CD14-positive monocyte (primary cell): Measurements from ENCODE around the gene PERCC1. TPM values are rescaled to one million over a fixed set of nuclear protein-coding genes. Genes with fewer than 3 reads are reported as not detected.

Source experiments
- DNase-seq, 3 donors: peaks; one replicate each; pipeline ENCODE4 v3.0.0-alpha.2; 2011 to 2022
- H2AFZ ChIP-seq: 2 replicates; pipeline ENCODE4 v1.6.0; 2012; ENCODE audit warnings: mild to moderate bottlenecking, low read depth, low read length, inconsistent platforms; ENCODE audit not compliant: insufficient read depth, poor library complexity, severe bottlenecking
- H3K27ac ChIP-seq, 2 donors: 1 replicate in 1 of 2; 2 replicates in 1 of 2; pipeline ENCODE4 v1.5.1; 2012 to 2013; ENCODE audit warnings: low read length in 2 of 2, control low read depth in 1 of 2, inconsistent platforms in 1 of 2, low read depth in 1 of 2, mild to moderate bottlenecking in 1 of 2
- H3K27me3 ChIP-seq, 2 donors: one replicate each; pipeline versions ENCODE4 v1.6.0 to v1.6.1; 2011 to 2013; ENCODE audit warnings: low read length in 2 of 2; ENCODE audit not compliant: control insufficient read depth in 2 of 2, insufficient read depth in 2 of 2
- H3K36me3 ChIP-seq, 2 donors: replicated peaks in 1 of 2; 1 replicate in 1 of 2; 2 replicates in 1 of 2; pipeline versions ENCODE4 v1.5.1 to v1.6.1; 2012 to 2013; ENCODE audit warnings: low read length in 2 of 2, control low read depth in 1 of 2, inconsistent platforms in 1 of 2, mild to moderate bottlenecking in 1 of 2; ENCODE audit not compliant: insufficient read depth in 2 of 2, control insufficient read depth in 1 of 2
- H3K4me1 ChIP-seq, 2 donors: 1 replicate in 1 of 2; 2 replicates in 1 of 2; pipeline versions ENCODE4 v1.5.1 to v1.6.1; 2012 to 2013; ENCODE audit warnings: low read length in 2 of 2, control low read depth in 1 of 2, inconsistent platforms in 1 of 2, mild to moderate bottlenecking in 1 of 2, moderate library complexity in 1 of 2; ENCODE audit not compliant: insufficient read depth in 2 of 2, control insufficient read depth in 1 of 2
- H3K4me2 ChIP-seq: replicated peaks from 2 replicates; pipeline ENCODE3; 2012; ENCODE audit warnings: low read length, moderate library complexity, mild to moderate bottlenecking; ENCODE audit not compliant: poor library complexity, severe bottlenecking; ENCODE audit errors: extremely low read depth
- H3K4me3 ChIP-seq, 3 experiments: fragments of 200-600 bp in 1 of 3; sonication (generic) in 1 of 3; replicated peaks in 1 of 3; 1 replicate in 2 of 3; 2 replicates in 1 of 3; pipeline ENCODE4 v1.5.1; 2011 to 2013; ENCODE audit warnings: low read length in 3 of 3, mild to moderate bottlenecking in 3 of 3, control low read depth in 2 of 3, low read depth in 2 of 3, inconsistent platforms in 1 of 3, moderate library complexity in 1 of 3
- H3K79me2 ChIP-seq: 2 replicates; pipeline ENCODE4 v1.6.0; 2012; ENCODE audit warnings: mild to moderate bottlenecking, control low read depth, inconsistent platforms, low read length, moderate library complexity; ENCODE audit not compliant: insufficient read depth
- H3K9ac ChIP-seq: 2 replicates; pipeline ENCODE4 v1.6.0; 2017; ENCODE audit warnings: low read length, mild to moderate bottlenecking; ENCODE audit not compliant: insufficient read depth, poor library complexity, severe bottlenecking
- H3K9me3 ChIP-seq, 2 donors: replicated peaks in 1 of 2; 1 replicate in 1 of 2; 2 replicates in 1 of 2; pipeline versions ENCODE4 v1.5.1 to v1.6.1; 2012 to 2013; ENCODE audit warnings: low read length in 2 of 2, control low read depth in 1 of 2; ENCODE audit not compliant: control insufficient read depth in 1 of 2, insufficient read depth in 1 of 2
- H4K20me1 ChIP-seq: 2 replicates; pipeline ENCODE4 v1.6.0; 2012; ENCODE audit warnings: mild to moderate bottlenecking, low read length, control low read depth, moderate library complexity; ENCODE audit not compliant: insufficient read depth
- H3K27ac Mint-ChIP-seq, 7 donors: one replicate each; pipeline ENCODE4 v1.8.0; 2020; ENCODE audit warnings: mild to moderate bottlenecking in 7 of 7, mixed read lengths in 7 of 7, moderate library complexity in 6 of 7, inconsistent platforms in 2 of 7
- H3K27me3 Mint-ChIP-seq, 3 donors: one replicate each; pipeline ENCODE4 v1.8.0; 2021 to 2022; ENCODE audit warnings: low read depth in 3 of 3, mild to moderate bottlenecking in 3 of 3, mixed read lengths in 3 of 3, moderate library complexity in 3 of 3, inconsistent platforms in 1 of 3
- H3K36me3 Mint-ChIP-seq, 2 donors: one replicate each; pipeline ENCODE4 v1.8.0; 2020; ENCODE audit warnings: mixed read lengths in 2 of 2, inconsistent platforms in 1 of 2, mild to moderate bottlenecking in 1 of 2
- H3K4me1 Mint-ChIP-seq: one replicate; pipeline ENCODE4 v1.8.0; 2020; ENCODE audit warnings: mild to moderate bottlenecking, mixed read lengths
- H3K4me3 Mint-ChIP-seq, 2 donors: one replicate each; pipeline ENCODE4 v1.8.0; 2020; ENCODE audit warnings: mild to moderate bottlenecking in 2 of 2, mixed read lengths in 2 of 2, moderate library complexity in 1 of 2
- H3K9me3 Mint-ChIP-seq, 7 donors: one replicate each; pipeline ENCODE4 v1.8.0; 2020 to 2022; ENCODE audit warnings: mixed read lengths in 7 of 7, mild to moderate bottlenecking in 6 of 7, moderate library complexity in 6 of 7, inconsistent platforms in 2 of 7
- WGBS: methylation state at CpG from one replicate; pipeline ENCODE4 v1.1.5; 2013; ENCODE audit warnings: missing lambda C conversion rate; ENCODE audit not compliant: insufficient coverage; 5-methylcytosine and 5-hydroxymethylcytosine counted together
- intact Hi-C, 2 donors: fragments of 100-400 bp; cut with micrococcal nuclease; formaldehyde crosslinking; loops; one replicate each; pipeline versions ENCODE4 v1.15.0 to v1.15.1; 2023
- polyA plus RNA-seq, 3 donors: library from polyadenylated mRNA; depleted of rRNA in 1 of 3; unstranded in 2 of 3; stranded (reverse) in 1 of 3; fragments of 300-500 nt in 2 of 3; fragments of >200 nt in 1 of 3; fragmentation: Illumina TruSeq in 2 of 3; gene quantifications; 1 replicate in 2 of 3; 2 replicates in 1 of 3; pipeline ENCODE4 v1.2.3, GENCODE V29; 2012 to 2021
- TF ChIP-seq, protein P1 (sequence below): fragments of 200-600 bp; IDR thresholded peaks from one replicate; pipeline ENCODE4 v1.8.0; 2022; ENCODE audit warnings: antibody characterized with exemption, mild to moderate bottlenecking

The PERCC1 gene
- polyA plus RNA-seq, 3 donors: not detected

DNA sequence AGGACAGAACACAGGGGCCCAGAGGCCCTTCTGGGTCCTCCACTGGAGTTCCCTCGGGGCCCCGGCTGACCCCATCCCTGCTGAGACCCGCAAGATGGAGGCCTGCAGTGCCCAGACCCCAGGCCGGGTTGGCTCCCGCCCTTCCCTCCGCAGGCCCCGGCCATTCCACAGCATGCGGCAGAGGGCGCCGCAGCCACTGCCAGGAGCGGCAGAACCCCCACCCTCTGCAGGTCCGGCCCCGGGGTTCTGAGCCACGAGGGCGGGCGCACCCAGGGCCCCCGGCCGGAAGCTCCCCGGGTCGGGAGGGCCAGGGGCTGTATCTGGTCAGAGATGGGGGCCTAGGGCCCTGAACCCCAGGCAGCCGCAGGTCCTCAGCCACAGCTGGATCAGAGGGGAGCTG, 2.4 kb upstream of the PERCC1 start:
- H3K4me3 Mint-ChIP-seq: peak overlapping the region; percentile 27 to 67
- H3K9me3 ChIP-seq: no peaks in the 10 kb centered on the region
- H3K4me3 ChIP-seq: no peak overlapping the region
- H3K36me3 Mint-ChIP-seq: no peaks in the 10 kb centered on the region
- peaks cover 5 to 20% of the 10 kb centered on the region in 2 donors for H3K4me1 ChIP-seq
- TF ChIP-seq, protein P1, sequence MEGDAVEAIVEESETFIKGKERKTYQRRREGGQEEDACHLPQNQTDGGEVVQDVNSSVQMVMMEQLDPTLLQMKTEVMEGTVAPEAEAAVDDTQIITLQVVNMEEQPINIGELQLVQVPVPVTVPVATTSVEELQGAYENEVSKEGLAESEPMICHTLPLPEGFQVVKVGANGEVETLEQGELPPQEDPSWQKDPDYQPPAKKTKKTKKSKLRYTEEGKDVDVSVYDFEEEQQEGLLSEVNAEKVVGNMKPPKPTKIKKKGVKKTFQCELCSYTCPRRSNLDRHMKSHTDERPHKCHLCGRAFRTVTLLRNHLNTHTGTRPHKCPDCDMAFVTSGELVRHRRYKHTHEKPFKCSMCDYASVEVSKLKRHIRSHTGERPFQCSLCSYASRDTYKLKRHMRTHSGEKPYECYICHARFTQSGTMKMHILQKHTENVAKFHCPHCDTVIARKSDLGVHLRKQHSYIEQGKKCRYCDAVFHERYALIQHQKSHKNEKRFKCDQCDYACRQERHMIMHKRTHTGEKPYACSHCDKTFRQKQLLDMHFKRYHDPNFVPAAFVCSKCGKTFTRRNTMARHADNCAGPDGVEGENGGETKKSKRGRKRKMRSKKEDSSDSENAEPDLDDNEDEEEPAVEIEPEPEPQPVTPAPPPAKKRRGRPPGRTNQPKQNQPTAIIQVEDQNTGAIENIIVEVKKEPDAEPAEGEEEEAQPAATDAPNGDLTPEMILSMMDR: peak; percentile 80
- DNase-seq: peak; percentile 34 to 51 (median 38)
- H3K27me3 Mint-ChIP-seq: peaks cover 7 to 34% (median 7%) of the 10 kb centered on the region in 3 donors
- no peak overlapping the region for H3K27ac Mint-ChIP-seq
- no peaks in the 10 kb centered on the region for H3K79me2 ChIP-seq
- H3K9me3 Mint-ChIP-seq: peaks cover 0 to 5% (median 0%) of the 10 kb centered on the region in 7 donors
- peaks cover 3% of the 10 kb centered on the region for H3K4me1 Mint-ChIP-seq
- peak overlapping the region; percentile 47 for H3K4me2 ChIP-seq
- H4K20me1 ChIP-seq: no peaks in the 10 kb centered on the region
- H2AFZ ChIP-seq: peak overlapping the region; percentile 72
- no peaks in the 10 kb centered on the region for H3K36me3 ChIP-seq
- no peak overlapping the region for H3K27ac ChIP-seq
- intact Hi-C loops: loop anchor here (10.0 kb wide), 2 partner anchors 276 to 356 kb away; partner anchors contain the start of genes MAPK8IP3 (in 1 of the 2), NUBP2 (in 1 of the 2) and SPSB3 (in 1 of the 2)
- peak overlapping the region; percentile 40 for H3K9ac ChIP-seq
- 34% methylated on average over 18 of the region's 21 CpGs for WGBS
- H3K27me3 ChIP-seq: peaks cover 0 to 24% of the 10 kb centered on the region in 2 donors

DNA sequence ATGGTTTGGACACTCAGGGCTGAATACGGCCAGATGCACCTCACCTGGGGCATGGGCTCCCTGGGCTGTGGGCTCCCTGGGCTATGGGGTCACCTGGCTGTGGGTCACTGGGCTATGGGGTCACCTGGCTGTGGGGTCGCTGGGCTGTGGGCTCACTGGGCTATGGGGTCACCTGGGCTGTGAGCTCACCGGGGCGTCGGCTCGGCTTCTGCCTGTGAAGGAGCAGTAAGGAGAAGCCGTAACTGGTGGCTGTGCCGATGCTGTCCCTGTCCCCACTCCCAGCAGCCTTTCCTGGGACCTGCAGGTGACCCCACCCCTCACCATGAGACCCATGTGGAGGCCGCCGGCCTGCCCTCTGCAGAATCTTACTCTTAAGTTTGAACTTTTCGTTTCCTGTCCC, 1.9 kb upstream of the PERCC1 start:
- H3K9me3 ChIP-seq: no peaks in the 10 kb centered on the region
- Mint-ChIP-seq H3K9me3 (peaks cover 0 to 3% (median 0%) of the 10 kb centered on the region in 7 donors), H3K27ac (no peak overlapping the region), H3K4me1 (peaks cover 3% of the 10 kb centered on the region), H3K27me3 (peaks cover 7 to 37% (median 7%) of the 10 kb centered on the region in 3 donors), H3K36me3 (no peaks in the 10 kb centered on the region), H3K4me3 (no peak overlapping the region)
- peaks cover 5 to 21% of the 10 kb centered on the region in 2 donors for H3K4me1 ChIP-seq
- no peak overlapping the region for H3K27ac ChIP-seq
- no peaks in the 10 kb centered on the region for H3K79me2 ChIP-seq
- WGBS: 84% methylated on average over 5 of the region's 11 CpGs
- DNase-seq: no peak
- H3K27me3 ChIP-seq: peaks cover 0 to 29% of the 10 kb centered on the region in 2 donors
- peak overlapping the region; percentile 47 for H3K4me2 ChIP-seq
- H2AFZ ChIP-seq: peak overlapping the region; percentile 72
- H3K9ac ChIP-seq: peak overlapping the region; percentile 40
- TF ChIP-seq, protein P1: no peak
- no peaks in the 10 kb centered on the region for H4K20me1 ChIP-seq
- no peak overlapping the region for H3K4me3 ChIP-seq
- intact Hi-C loops: loop anchor here (10.0 kb wide), 2 partner anchors 276 to 356 kb away; partner anchors contain the start of genes MAPK8IP3 (in 1 of the 2), NUBP2 (in 1 of the 2) and SPSB3 (in 1 of the 2)
- H3K36me3 ChIP-seq: no peaks in the 10 kb centered on the region
